GM12878 (cell line): Measurements from ENCODE around the gene SETD1B. TPM values are rescaled to one million over a fixed set of nuclear protein-coding genes. Genes with fewer than 3 reads are reported as not detected.

ENCODE experiments used
- ATAC-seq: fragments of 200-7000 bp; cut with Tn5 transposase; 3 replicates; pipeline ENCODE4 v1.9.1; 2020; ENCODE audit warnings: mild to moderate bottlenecking, moderate library complexity
- BruUV-seq: library from RNA; stranded (reverse); fragments of 400-500 nt; replicated peaks from 2 replicates; lab custom pipeline; 2021; lab: Mats Ljungman, UMichigan
- CTCF ChIA-PET: fragments of 300-600 bp; sonication (Branson Sonifier 250); formaldehyde crosslinking; extraction: SDS; loops from one replicate; lab custom pipeline; 2021; ENCODE audit warnings: inconsistent platforms; lab: Yijun Ruan, JAX
- POLR2A ChIA-PET: fragments of 350-600 bp; formaldehyde crosslinking; extraction: SDS; loops from one replicate; lab custom pipeline; 2021; ENCODE audit warnings: inconsistent platforms; lab: Charles Lee
- RAD21 ChIA-PET: fragments of 300-600 bp; sonication (Branson Sonifier 250); formaldehyde crosslinking; loops from one replicate; lab custom pipeline; 2023; ENCODE audit warnings: antibody characterized with exemption; ENCODE audit not compliant: unreplicated experiment; lab: Charles Lee
- SMC1A ChIA-PET: fragments of 300-600 bp; sonication (Branson Sonifier 250); formaldehyde crosslinking; loops from one replicate; lab custom pipeline; 2023; ENCODE audit not compliant: unreplicated experiment, uncharacterized antibody; lab: Charles Lee
- DNase-seq: peaks from one replicate; pipeline ENCODE4 v3.0.0-alpha.2; 2011; ENCODE audit warnings: low read depth, low spot score
- FAIRE-seq: peaks from 3 replicates; lab custom pipeline; 2011; peaks lifted over from hg19 to GRCh38; lab: Jason Lieb, UNC
- H2AFZ ChIP-seq: 2 replicates; pipeline ENCODE4 v1.6.0; 2011; ENCODE audit warnings: low read depth, low read length, control low read depth; ENCODE audit not compliant: control insufficient read depth
- H3K27ac ChIP-seq: 2 replicates; pipeline ENCODE4 v1.5.1; 2011; ENCODE audit warnings: control low read depth; ENCODE audit not compliant: control insufficient read depth, insufficient read depth
- H3K27me3 ChIP-seq, 2 experiments: replicated peaks in 1 of 2; 2 replicates each; pipeline versions ENCODE4 v1.6.0 to v1.6.1; 2011; ENCODE audit warnings: low read length in 1 of 2; ENCODE audit not compliant: control insufficient read depth in 2 of 2, insufficient read depth in 2 of 2
- H3K36me3 ChIP-seq, 2 experiments: 2 replicates each; pipeline ENCODE4 v1.5.1; 2011; ENCODE audit warnings: low read length in 1 of 2; ENCODE audit not compliant: control insufficient read depth in 2 of 2, insufficient read depth in 2 of 2
- H3K4me1 ChIP-seq: 2 replicates; pipeline ENCODE4 v1.6.1; 2011; ENCODE audit warnings: mild to moderate bottlenecking, low read length, moderate library complexity, mixed read lengths; ENCODE audit not compliant: control insufficient read depth, insufficient read depth
- H3K4me2 ChIP-seq: 2 replicates; pipeline ENCODE4 v1.6.0; 2011; ENCODE audit warnings: control low read depth; ENCODE audit not compliant: control insufficient read depth, insufficient read depth
- H3K4me3 ChIP-seq: fragments of 200-600 bp; sonication (generic); 2 replicates; pipeline ENCODE4 v1.5.1; 2016
- H3K79me2 ChIP-seq: 2 replicates; pipeline ENCODE4 v1.6.0; 2011; ENCODE audit warnings: low read length; ENCODE audit not compliant: control insufficient read depth, insufficient read depth
- H3K9ac ChIP-seq: 2 replicates; pipeline ENCODE4 v1.8.0; 2011; ENCODE audit warnings: low read length, control low read depth, mixed read lengths; ENCODE audit not compliant: control insufficient read depth, insufficient read depth
- H3K9me3 ChIP-seq: replicated peaks from 3 replicates; pipeline ENCODE4 v1.5.1; 2011; ENCODE audit warnings: mild to moderate bottlenecking, low read length; ENCODE audit not compliant: control insufficient read depth, insufficient read depth
- H4K20me1 ChIP-seq: 2 replicates; pipeline ENCODE4 v1.6.0; 2011; ENCODE audit not compliant: control insufficient read depth, insufficient read depth
- ATF7 ChIP-seq: fragments of 450-650 bp; IDR thresholded peaks from 2 replicates; pipeline ENCODE4 v1.6.1; 2016; ENCODE audit warnings: low read depth, mild to moderate bottlenecking
- CHD1 ChIP-seq: IDR thresholded peaks from 2 replicates; pipeline ENCODE4 v1.6.1; 2012; ENCODE audit warnings: low read depth, low read length, improper control_type of control experiment
- ESRRA ChIP-seq: IDR thresholded peaks from 2 replicates; pipeline ENCODE4 v1.6.1; 2012; ENCODE audit warnings: mild to moderate bottlenecking, low read length, improper control_type of control experiment
- FOXM1 ChIP-seq: IDR thresholded peaks from 2 replicates; pipeline ENCODE4 v1.6.1; 2012; ENCODE audit warnings: low read depth, mild to moderate bottlenecking, inconsistent platforms, low read length, moderate library complexity
- IKZF2 ChIP-seq, 2 experiments: fragments of 450-650 bp; IDR thresholded peaks; 2 replicates each; pipeline ENCODE4 v1.6.1; 2017; ENCODE audit warnings: mild to moderate bottlenecking in 2 of 2, moderate library complexity in 2 of 2
- MEF2B ChIP-seq: fragments of 450-650 bp; IDR thresholded peaks from 2 replicates; pipeline ENCODE4 v1.6.1; 2018; ENCODE audit warnings: mild to moderate bottlenecking, moderate library complexity; ENCODE audit not compliant: partially characterized antibody, poor library complexity, severe bottlenecking
- SIN3A ChIP-seq: IDR thresholded peaks from 2 replicates; pipeline ENCODE4 v1.6.1; 2012; ENCODE audit warnings: low read depth, low read length, improper control_type of control experiment
- SMARCA5 ChIP-seq: fragments of 450-650 bp; IDR thresholded peaks from 2 replicates; pipeline ENCODE4 v1.6.1; 2017; ENCODE audit warnings: mild to moderate bottlenecking
- SUZ12 ChIP-seq: fragments of 200-600 bp; sonication (generic); IDR thresholded peaks from one replicate; pipeline ENCODE4 v1.6.1; 2018; ENCODE audit warnings: antibody characterized with exemption, mild to moderate bottlenecking; ENCODE audit not compliant: unreplicated experiment
- ZNF592 ChIP-seq: fragments of 450-650 bp; IDR thresholded peaks from 2 replicates; pipeline ENCODE4 v1.6.1; 2017; ENCODE audit warnings: mild to moderate bottlenecking, moderate library complexity
- WGBS: methylation state at CpG from one replicate; pipeline ENCODE4 v1.1.6; 2016; ENCODE audit warnings: low lambda C conversion rate; ENCODE audit not compliant: insufficient replicate concordance, insufficient coverage; ENCODE audit errors: missing lambda C conversion rate; 5-methylcytosine and 5-hydroxymethylcytosine counted together
- in situ Hi-C: fragments of 300-500 bp; cut with MboI; formaldehyde crosslinking; loops from 9 replicates; pipeline ENCODE4 v1.14.3; 2018; ENCODE audit warnings: mixed read lengths
- intact Hi-C: fragments of 100-400 bp; cut with micrococcal nuclease; formaldehyde crosslinking; loops from one replicate; pipeline ENCODE4 v1.14.2; 2022; ENCODE audit not compliant: unreplicated experiment
- polyA plus RNA-seq, 11 experiments: library from polyadenylated mRNA; depleted of rRNA in 4 of 11; unstranded in 6 of 11; stranded (reverse) in 5 of 11; fragments of >200 nt; fragmentation: Nextera tagmentation in 4 of 11; fragmentation: Illumina TruSeq in 1 of 11; extraction: Ambion mirVana in 4 of 11; extraction: Trizol in 1 of 11; gene quantifications; 1 replicate in 1 of 11; 2 replicates in 10 of 11; pipeline versions ENCODE4 v1.2.1 to v1.2.3, GENCODE V29; 2011 to 2016; ENCODE audit warnings: inconsistent platforms in 2 of 11, missing spikeins in 2 of 11, low read depth in 1 of 11
- total RNA-seq, 4 experiments: library from RNA; depleted of rRNA in 3 of 4; stranded (reverse); fragments of >200 nt in 3 of 4; fragmentation: Illumina TruSeq in 1 of 4; extraction: Trizol in 1 of 4; gene quantifications; 2 replicates each; pipeline versions ENCODE4 v1.2.1 to v1.2.3, GENCODE V29; 2013 to 2021
- TF ChIP-seq, protein P1 (sequence below): fragments of 450-650 bp; IDR thresholded peaks from 2 replicates; pipeline ENCODE4 v1.6.1; 2016; ENCODE audit warnings: mild to moderate bottlenecking, moderate library complexity, borderline replicate concordance

SETD1B gene
- total and polyA plus RNA-seq, 10 of the 15 experiments (the other 5 are each of a cell fraction or from before 2014, with no cell fraction given): 0.50 to 17.3 (median 1.6) TPM

- peak in 1 of 2 experiments; percentile 10; a peak in 2 of 4 replicates for TF ChIP-seq IKZF2 (IDR thresholded peaks at IDR 0.05)
- 0 out of 2 replicates have a peak, but pooled peaks have one; percentile 27 for TF ChIP-seq ZNF592
- peak; percentile 91; the same call in 1 of the 2 replicates for TF ChIP-seq CHD1
- TF ChIP-seq FOXM1: no peak
- TF ChIP-seq SIN3A: no peak
These were observed 1.3 kb upstream of the SETD1B start (continued) for GRCh38 chr12:121802485-121802842.

DNA sequence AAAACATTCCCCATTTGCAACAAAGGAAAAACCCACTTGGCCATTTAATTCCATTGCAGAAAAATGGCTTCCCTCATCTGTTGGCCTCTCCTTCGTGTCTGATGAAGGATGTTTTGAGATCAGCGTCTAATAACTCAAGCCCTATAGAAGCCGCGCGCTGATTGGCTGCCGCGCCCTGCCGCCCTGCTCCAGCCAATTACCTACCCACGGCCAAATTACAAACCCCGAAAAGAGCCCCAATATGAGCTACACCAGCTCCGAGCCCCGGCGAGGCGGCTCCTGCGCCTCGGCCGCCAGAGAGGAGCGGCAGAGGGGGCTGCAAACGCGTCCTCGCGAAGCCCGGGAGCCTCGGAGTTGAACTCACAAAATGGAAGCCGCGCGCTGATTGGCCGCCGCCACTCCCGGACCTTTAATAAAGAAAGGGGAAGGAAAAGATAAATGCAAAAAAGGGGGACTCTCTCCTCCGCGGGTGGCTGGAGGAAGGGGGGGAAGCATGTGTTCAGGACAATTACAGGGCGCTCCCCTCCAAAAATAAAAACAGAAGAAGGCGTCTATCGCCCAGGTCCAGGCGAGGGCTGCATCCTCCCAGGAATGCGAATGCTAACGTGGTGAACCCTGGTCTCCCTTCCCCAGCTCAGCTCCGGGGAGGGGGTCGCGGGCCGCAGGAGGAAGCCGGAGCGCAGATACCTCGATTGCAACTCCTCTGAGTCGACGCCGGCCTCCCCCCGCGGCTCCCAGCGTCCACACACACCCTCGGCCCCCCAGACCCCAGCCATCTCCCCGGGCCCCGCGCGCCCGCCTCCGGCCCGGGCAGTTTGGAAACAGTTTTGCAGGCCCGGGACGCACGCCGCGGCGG lies 738 bp upstream of the SETD1B start:
- peaks cover 27% of the 10 kb centered on the region for H3K4me1 ChIP-seq
- H3K4me2 ChIP-seq: peak overlapping the region; percentile 88
- ChIA-PET RAD21 (interaction anchor here (1.0 to 13.1 kb wide), 7 partner anchors 8 to 402 kb away, joined by 3 to 395 read pairs (median 11); partner anchors contain the start of genes PSMD9 and RHOF), CTCF (interaction anchor here (0.7 to 13.6 kb wide), 6 partner anchors 4 to 124 kb away, joined by 4 to 565 read pairs (median 6); partner anchors contain the start of genes RHOF and SETD1B), SMC1A (interaction anchor here (1.3 to 12.2 kb wide), 5 partner anchors 8 to 116 kb away, joined by 3 to 226 read pairs (median 10); partner anchors contain the start of genes CFAP251 and RHOF), POLR2A (interaction anchor here (0.6 to 10.1 kb wide), 10 partner anchors 8 to 379 kb away, joined by 3 to 155 read pairs (median 10); partner anchors contain the start of genes ORAI1, PSMD9, RHOF and TMEM120B)
- no peaks in the 10 kb centered on the region for H3K27me3 ChIP-seq
- no TSS peak for BruUV-seq
- WGBS: under 1% methylated on average over 41 of the region's 65 CpGs
- no peaks in the 10 kb centered on the region for H3K9me3 ChIP-seq
- H3K79me2 ChIP-seq: peaks cover 79% of the 10 kb centered on the region
- DNase-seq (peak; percentile 88), FAIRE-seq (peak; percentile 85), ATAC-seq (peak; percentile 66)
- H3K27ac ChIP-seq: peak overlapping the region; percentile 97
- in situ Hi-C loops: no loop called here
- H3K9ac ChIP-seq: peak overlapping the region; percentile 100
- intact Hi-C loops: loop anchor here (5.0 kb wide), 2 partner anchors 266 to 1429 kb away; partner anchors contain the start of genes MPHOSPH9 and MTRFR
- H3K36me3 ChIP-seq: peaks cover 7 to 9% of the 10 kb centered on the region in 2 experiments; a peak in 3 of 4 replicates
- H2AFZ ChIP-seq: peak overlapping the region; percentile 79
- H4K20me1 ChIP-seq: peaks cover 5% of the 10 kb centered on the region; the same call in 1 of the 2 replicates
- H3K4me3 ChIP-seq: peak overlapping the region; percentile 66
- TF ChIP-seq, protein P1, sequence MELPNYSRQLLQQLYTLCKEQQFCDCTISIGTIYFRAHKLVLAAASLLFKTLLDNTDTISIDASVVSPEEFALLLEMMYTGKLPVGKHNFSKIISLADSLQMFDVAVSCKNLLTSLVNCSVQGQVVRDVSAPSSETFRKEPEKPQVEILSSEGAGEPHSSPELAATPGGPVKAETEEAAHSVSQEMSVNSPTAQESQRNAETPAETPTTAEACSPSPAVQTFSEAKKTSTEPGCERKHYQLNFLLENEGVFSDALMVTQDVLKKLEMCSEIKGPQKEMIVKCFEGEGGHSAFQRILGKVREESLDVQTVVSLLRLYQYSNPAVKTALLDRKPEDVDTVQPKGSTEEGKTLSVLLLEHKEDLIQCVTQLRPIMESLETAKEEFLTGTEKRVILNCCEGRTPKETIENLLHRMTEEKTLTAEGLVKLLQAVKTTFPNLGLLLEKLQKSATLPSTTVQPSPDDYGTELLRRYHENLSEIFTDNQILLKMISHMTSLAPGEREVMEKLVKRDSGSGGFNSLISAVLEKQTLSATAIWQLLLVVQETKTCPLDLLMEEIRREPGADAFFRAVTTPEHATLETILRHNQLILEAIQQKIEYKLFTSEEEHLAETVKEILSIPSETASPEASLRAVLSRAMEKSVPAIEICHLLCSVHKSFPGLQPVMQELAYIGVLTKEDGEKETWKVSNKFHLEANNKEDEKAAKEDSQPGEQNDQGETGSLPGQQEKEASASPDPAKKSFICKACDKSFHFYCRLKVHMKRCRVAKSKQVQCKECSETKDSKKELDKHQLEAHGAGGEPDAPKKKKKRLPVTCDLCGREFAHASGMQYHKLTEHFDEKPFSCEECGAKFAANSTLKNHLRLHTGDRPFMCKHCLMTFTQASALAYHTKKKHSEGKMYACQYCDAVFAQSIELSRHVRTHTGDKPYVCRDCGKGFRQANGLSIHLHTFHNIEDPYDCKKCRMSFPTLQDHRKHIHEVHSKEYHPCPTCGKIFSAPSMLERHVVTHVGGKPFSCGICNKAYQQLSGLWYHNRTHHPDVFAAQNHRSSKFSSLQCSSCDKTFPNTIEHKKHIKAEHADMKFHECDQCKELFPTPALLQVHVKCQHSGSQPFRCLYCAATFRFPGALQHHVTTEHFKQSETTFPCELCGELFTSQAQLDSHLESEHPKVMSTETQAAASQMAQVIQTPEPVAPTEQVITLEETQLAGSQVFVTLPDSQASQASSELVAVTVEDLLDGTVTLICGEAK: no peak
- TF ChIP-seq ATF7: peak; percentile 28; the same call in 1 of the 2 replicates
- TF ChIP-seq CHD1: peak; percentile 2; the same call in 1 of the 2 replicates
- no peak for TF ChIP-seq SUZ12
- 0 out of 2 replicates have a peak, but pooled peaks have one; percentile 13 for TF ChIP-seq SMARCA5
- TF ChIP-seq ESRRA: 0 out of 2 replicates have a peak, but pooled peaks have one; percentile 73
- peak; percentile 28 for TF ChIP-seq MEF2B
